ENCODE data around the gene DMGDH. TPM values are rescaled to one million over a fixed set of nuclear protein-coding genes. Genes with fewer than 3 reads are reported as not detected.

DMGDH gene
- total RNA-seq, 1 experiment from 2014 or later: not detected

DNA sequence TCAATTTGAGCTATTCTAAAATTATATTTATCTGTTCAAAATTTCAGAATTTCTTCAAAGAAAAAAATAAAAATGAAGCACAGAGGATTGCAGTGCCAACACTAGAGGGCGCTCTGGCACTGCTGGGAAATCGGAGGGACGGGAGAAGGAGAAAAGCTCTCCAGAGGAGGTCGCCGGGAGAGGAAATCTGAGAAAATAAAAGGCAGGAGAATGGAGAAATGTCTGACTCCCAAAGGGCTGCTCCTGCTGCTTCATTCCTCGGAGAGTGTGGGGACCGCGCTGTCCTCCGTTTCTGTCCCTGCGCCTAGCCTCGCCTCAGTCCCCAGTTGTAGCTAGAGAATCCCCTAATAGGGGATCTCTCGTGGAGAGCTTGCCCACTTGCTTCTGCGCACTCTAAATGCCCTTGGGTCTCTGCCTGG, 44.4 kb downstream of the DMGDH start:
- no peak overlapping the region for H2BK20ac ChIP-seq (ENCODE audit: low read depth, low read length, poor library complexity, severe bottlenecking)
- H2AFZ ChIP-seq (ENCODE audit: low read length): peak overlapping the region; percentile 92
- no peak overlapping the region for H2AK5ac ChIP-seq (ENCODE audit: insufficient read length, low read length)
- H3K27me3 ChIP-seq (ENCODE audit: insufficient read depth, low read length): no peaks in the 10 kb centered on the region
- no peak overlapping the region for H4K91ac ChIP-seq (ENCODE audit: insufficient read length, low read depth, low read length)
- Mint-ChIP-seq H3K4me1 (peaks cover 25 to 26% of the 10 kb centered on the region in 2 experiments), H3K4me3 (peak overlapping the region; percentile 60 to 70), H3K27ac (peak overlapping the region in 1 of 3 experiments; percentile 68; a peak in 1 of 7 replicates), H3K27me3 (ENCODE audit: low read depth) (peaks cover 4% of the 10 kb centered on the region), H3K9me3 (no peaks in the 10 kb centered on the region), H3K36me3 (ENCODE audit: insufficient read depth in 1 of 3, low read depth in 3 of 3) (no peaks in the 10 kb centered on the region)
- peaks cover 6% of the 10 kb centered on the region; the same call in 1 of the 2 replicates for H3K4me1 ChIP-seq (ENCODE audit: insufficient read depth, low read length)
- no peak overlapping the region for H3K27ac ChIP-seq (ENCODE audit: insufficient read length, low read depth, low read length)
- no peak overlapping the region for H3K23ac ChIP-seq (ENCODE audit: insufficient read length, low read depth, low read length)
- no peak overlapping the region for H2BK120ac ChIP-seq (ENCODE audit: low read depth, low read length, poor library complexity, severe bottlenecking)
- H4K8ac ChIP-seq (replicated peaks; ENCODE audit: insufficient read length, low read depth, low read length): no peak overlapping the region
- no peaks in the 10 kb centered on the region for H3K9me3 ChIP-seq (ENCODE audit: control insufficient read depth, low read depth, low read length)
- no peak overlapping the region for H3K4ac ChIP-seq (ENCODE audit: low read depth, low read length)
- H2BK15ac ChIP-seq (ENCODE audit: low read depth, low read length): no peak overlapping the region
- no peak overlapping the region for H4K5ac ChIP-seq (ENCODE audit: insufficient read length, low read depth, low read length)
- no peak overlapping the region for H2BK5ac ChIP-seq (ENCODE audit: insufficient read length, low read length)
- no peak overlapping the region for H3T11ph ChIP-seq (ENCODE audit: low read length)
- H3K23me2 ChIP-seq (ENCODE audit: insufficient read length, low read depth, low read length, poor library complexity, severe bottlenecking): no peaks in the 10 kb centered on the region
- H3K4me2 ChIP-seq (ENCODE audit: insufficient read depth, insufficient read length, low read length): peak overlapping the region; percentile 23
- no peak overlapping the region for H3K56ac ChIP-seq (ENCODE audit: insufficient read length, low read depth, low read length)
- H4K20me1 ChIP-seq (ENCODE audit: control insufficient read depth, insufficient read depth, insufficient read length): no peaks in the 10 kb centered on the region
- no CpG with 5 or more reads among the region's 13 CpGs for WGBS (ENCODE audit: extremely low coverage, insufficient read length, low lambda C conversion rate)
- H3K79me1 ChIP-seq (ENCODE audit: insufficient read depth, low read depth, low read length, poor library complexity, severe bottlenecking): no peaks in the 10 kb centered on the region
- no peak overlapping the region for H2BK12ac ChIP-seq (ENCODE audit: insufficient read length, low read depth, low read length)
- H3K9ac ChIP-seq (ENCODE audit: extremely low read depth, insufficient read length, low read length): no peak overlapping the region
- peak; percentile 98 for TF ChIP-seq CTCF (conservative IDR thresholded peaks at IDR 0.05)
- H3K14ac ChIP-seq (ENCODE audit: insufficient read depth, low read length): no peak overlapping the region
- no peaks in the 10 kb centered on the region for H3K79me2 ChIP-seq (ENCODE audit: insufficient read depth, low read length)
- DNase-seq: peak; percentile 61
- H3K18ac ChIP-seq (ENCODE audit: insufficient read length, low read depth, low read length): no peak overlapping the region

All from H9 (cell line).